GM21723 (cell line): ENCODE measurements around the gene FOXJ3.

Experiments used
- ATAC-seq: cut with Tn5 transposase; IDR thresholded peaks from one replicate; pipeline ENCODE4 v1.9.1; 2021; ENCODE audit warnings: mild to moderate bottlenecking, moderate library complexity; ENCODE audit not compliant: unreplicated experiment

Gene FOXJ3

GRCh38 chr1:42311897-42312296 is 23.1 kb downstream of the FOXJ3 start:
- no peak for ATAC-seq

DNA sequence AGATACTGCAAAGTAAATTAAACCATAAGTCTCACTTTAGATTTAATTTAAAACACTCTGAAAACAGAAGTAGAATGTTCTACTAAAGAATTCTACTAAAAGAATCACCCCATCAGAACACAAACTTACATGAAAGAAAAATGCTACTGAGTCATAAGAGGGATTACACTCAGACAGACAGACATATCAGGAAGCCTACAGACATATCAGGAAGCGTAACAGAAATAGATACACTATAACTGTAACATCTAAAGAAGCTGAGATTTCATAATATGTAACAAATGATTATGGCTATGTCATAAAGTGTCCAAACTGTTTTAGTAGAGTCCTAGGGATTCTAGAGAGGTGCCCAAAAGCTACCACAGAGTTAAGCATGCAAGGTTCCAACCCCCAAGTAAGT is 23.9 kb downstream of the FOXJ3 start:
- ATAC-seq = no peak

GRCh38 chr1:42306977-42307376 is 28.1 kb downstream of the FOXJ3 start:
- ATAC-seq = no peak

GRCh38 chr1:42305639-42306038 is 29.4 kb downstream of the FOXJ3 start:
- no peak for ATAC-seq

GRCh38 chr1:42302034-42302433 is 33.0 kb downstream of the FOXJ3 start:
- no peak for ATAC-seq

- ATAC-seq = no peak
Measured at GRCh38 chr1:42298520-42298919, 36.5 kb downstream of the FOXJ3 start.

DNA sequence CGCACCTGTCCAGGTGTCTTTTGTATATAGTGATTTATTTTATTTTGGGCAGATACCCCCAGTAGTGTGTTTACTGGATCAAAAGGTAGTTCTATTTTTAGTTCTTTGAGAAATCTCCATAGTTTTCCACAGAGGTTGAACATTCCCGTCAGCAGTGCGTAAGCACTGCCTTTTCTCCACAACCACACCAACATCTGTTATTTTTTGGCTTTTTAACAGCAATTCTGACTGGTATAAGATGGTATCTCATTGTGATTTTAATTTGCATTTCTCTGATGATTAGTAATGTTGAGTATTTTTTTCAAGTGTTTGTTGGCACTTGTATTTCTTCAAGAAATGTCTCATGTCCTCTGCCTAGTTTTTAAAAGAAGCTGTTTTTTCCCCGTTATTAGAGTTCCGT is 39.2 kb downstream of the FOXJ3 start:
- ATAC-seq = no peak

DNA sequence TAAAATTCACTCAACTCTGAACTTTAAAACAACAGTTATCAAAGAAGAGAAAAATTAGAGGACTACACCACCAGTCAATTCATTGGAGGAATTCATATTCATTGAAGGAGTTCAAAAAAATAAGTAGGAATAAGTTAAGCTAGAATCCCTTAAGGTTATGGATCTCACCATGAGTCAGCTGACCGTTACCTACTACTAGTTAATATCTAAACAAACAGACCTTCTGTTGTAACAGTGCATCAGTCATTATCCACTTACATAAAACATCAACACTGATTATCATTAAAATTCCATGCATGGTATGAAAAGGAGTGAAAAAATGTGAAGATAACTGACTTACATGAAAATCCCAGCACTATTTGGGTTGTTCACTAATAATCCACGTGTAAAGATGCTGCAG is 44.9 kb downstream of the FOXJ3 start:
- no peak for ATAC-seq

DNA sequence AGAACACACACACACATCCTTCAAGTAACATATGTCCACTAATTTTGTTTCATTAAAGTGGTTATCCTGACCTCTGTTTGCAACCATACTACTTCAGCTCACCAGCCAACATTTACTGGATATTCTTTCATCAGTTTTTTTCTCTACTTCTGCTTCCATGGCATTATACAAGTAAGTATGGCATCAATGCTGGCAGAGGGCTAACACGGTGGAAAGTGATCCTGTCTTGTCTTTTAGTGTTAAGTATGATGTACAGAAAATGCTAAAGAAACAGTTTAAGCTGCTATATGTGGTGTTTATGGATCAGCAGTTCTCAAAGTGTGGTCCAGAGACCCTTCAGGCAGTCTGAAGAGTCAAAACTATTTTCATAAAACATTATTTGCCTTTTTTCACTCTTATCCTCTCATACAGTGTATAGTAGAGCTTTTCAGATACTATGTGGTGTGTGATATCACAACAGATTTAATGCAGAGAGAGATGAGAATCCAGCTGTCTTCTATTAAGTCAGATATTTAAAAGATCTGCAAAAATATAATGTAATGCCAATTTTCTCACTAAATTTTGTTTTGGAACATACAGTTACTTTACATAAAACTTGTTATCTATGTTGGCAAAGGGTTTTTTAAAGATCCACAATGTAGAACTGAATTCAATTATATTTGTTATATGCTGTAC is 46.6 kb downstream of the FOXJ3 start:
- no peak for ATAC-seq

DNA sequence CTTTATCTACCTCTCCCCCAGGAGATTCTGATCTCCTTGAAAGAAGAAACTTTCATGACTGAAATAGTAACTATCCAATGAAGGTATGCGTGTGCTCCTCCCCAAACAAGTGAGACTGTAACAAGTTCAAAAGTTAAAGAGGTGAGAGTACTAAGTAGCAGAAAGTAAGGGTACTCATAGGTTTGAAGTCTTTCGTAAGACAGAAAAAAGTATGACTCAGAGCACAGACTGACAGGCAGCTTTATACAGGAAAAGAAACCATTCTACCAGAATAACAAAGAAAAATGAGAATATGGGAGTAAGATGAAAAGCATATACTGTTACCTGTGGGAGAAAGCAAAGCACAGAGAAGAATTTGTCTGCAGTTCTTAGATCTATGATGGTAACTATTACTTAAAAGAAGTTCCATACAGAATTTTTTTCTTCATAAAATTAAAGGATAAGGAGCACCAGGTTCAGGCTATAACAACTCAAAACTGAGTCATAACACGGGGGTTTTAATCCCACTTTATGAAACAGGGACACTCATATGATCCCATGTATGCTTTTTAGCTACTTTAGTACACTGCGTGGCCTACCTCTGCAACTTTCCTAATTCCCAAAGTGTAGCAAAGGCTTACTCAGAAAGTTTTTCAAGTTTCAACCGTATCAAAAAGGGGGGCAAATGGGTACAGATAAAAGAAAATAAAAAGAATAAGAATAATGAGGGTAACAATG is 52.0 kb downstream of the FOXJ3 start:
- ATAC-seq = no peak

DNA sequence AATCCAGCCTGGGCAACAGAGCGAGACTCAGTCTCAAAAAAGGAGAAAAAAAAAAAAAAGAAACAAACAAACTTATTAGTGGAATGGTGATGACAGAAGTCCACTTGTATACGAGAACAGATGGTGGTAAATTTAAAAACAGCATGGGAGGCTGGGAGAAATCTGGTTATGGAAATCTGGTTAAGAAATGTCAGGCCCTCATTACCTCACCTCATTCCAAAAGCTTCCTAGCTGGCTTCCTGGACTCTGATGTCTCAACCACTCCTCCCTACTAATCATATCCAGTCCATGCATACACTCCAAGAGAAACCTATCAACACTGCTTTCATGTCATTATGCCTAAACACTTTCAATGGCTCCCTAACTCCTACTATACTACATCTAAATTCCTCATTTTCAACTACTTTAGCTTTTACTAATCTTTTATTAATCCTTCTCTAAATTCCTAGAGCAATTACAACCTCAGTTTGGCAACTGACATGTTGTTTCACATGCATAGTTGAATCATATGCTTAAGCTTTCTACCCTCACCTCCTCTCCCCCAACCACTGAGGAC is 52.9 kb downstream of the FOXJ3 start:
- no peak for ATAC-seq

GRCh38 chr1:42280821-42281220 is 54.2 kb downstream of the FOXJ3 start:
- no peak for ATAC-seq

- ATAC-seq = no peak
Measured at GRCh38 chr1:42279055-42279454, 56.0 kb downstream of the FOXJ3 start.

GRCh38 chr1:42272920-42273319 is 62.1 kb downstream of the FOXJ3 start:
- no peak for ATAC-seq

DNA sequence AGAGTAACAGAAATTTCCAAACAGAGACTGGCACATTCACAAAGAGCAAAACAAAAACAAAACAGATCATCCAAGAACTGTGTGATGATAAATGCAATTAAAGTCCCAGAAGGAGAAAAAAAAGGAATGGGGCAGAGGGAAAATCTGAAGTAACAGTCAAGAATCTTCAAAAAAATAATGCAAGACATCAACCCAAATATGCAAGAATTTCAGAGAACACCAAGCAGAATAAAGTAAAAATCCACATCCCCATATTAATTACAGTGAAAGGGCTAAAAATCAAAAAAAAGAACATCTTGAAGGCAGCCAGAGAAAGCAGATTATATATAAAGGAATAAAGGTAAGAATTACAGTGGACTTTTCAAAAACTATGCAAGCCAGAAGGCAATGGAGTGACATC is 67.1 kb downstream of the FOXJ3 start:
- no peak for ATAC-seq

- no peak for ATAC-seq
Measured at GRCh38 chr1:42266253-42267135, 68.5 kb downstream of the FOXJ3 start.

GRCh38 chr1:42264511-42265190 is 70.4 kb downstream of the FOXJ3 start:
- ATAC-seq = no peak

GRCh38 chr1:42263019-42263418 is 72.0 kb downstream of the FOXJ3 start:
- no peak for ATAC-seq

GRCh38 chr1:42260376-42261070 is 74.5 kb downstream of the FOXJ3 start:
- no peak for ATAC-seq

- ATAC-seq = no peak
Measured at GRCh38 chr1:42259739-42260064, 75.3 kb downstream of the FOXJ3 start.
